OCI-LY7 (cell line): ENCODE measurements around the gene SYCP1. TPM values are rescaled to one million over a fixed set of nuclear protein-coding genes. Genes with fewer than 3 reads are reported as not detected.

Experiments
- BruUV-seq: library from RNA; stranded (reverse); fragments of 400-500 nt; replicated peaks from 2 replicates; lab custom pipeline; 2021; lab: Mats Ljungman, UMichigan
- CTCF ChIA-PET: fragments of 300-600 bp; sonication (Branson Sonifier 250); formaldehyde crosslinking; loops from one replicate; lab custom pipeline; 2022; ENCODE audit warnings: antibody characterized with exemption; ENCODE audit not compliant: unreplicated experiment; lab: Charles Lee
- POLR2A ChIA-PET: fragments of 300-600 bp; sonication (Branson Sonifier 250); formaldehyde crosslinking; loops from one replicate; lab custom pipeline; 2022; ENCODE audit warnings: antibody characterized with exemption; lab: Charles Lee
- DNase-seq: peaks from one replicate; pipeline ENCODE4 v3.0.0-alpha.2; 2015; ENCODE audit warnings: low spot score
- H2AFZ ChIP-seq: fragments of 200-600 bp; sonication (generic), shearing (Covaris generic); 2 replicates; pipeline ENCODE4 v1.6.1; 2014; ENCODE audit warnings: mild to moderate bottlenecking, antibody characterized with exemption, low read length, moderate library complexity
- H3K27ac ChIP-seq: fragments of 200-600 bp; sonication (generic); 2 replicates; pipeline ENCODE4 v1.5.1; 2014; ENCODE audit warnings: mixed run types, low read depth, mild to moderate bottlenecking, moderate library complexity, low read length, inconsistent platforms; ENCODE audit not compliant: poor library complexity, severe bottlenecking
- H3K36me3 ChIP-seq: fragments of 200-600 bp; sonication (generic); 2 replicates; pipeline ENCODE4 v1.6.1; 2014; ENCODE audit warnings: mild to moderate bottlenecking, antibody characterized with exemption, low read length, moderate library complexity, mixed read lengths; ENCODE audit not compliant: insufficient read depth
- H3K4me1 ChIP-seq: fragments of 200-600 bp; sonication (generic); 2 replicates; pipeline ENCODE4 v1.5.1; 2014; ENCODE audit warnings: mild to moderate bottlenecking, low read length; ENCODE audit not compliant: insufficient read depth, poor library complexity, severe bottlenecking
- H3K4me2 ChIP-seq: fragments of 200-600 bp; sonication (generic); 2 replicates; pipeline ENCODE4 v1.6.1; 2014; ENCODE audit warnings: mild to moderate bottlenecking, low read length
- H3K4me3 ChIP-seq: fragments of 200-600 bp; sonication (generic); 2 replicates; pipeline ENCODE4 v1.5.1; 2014; ENCODE audit warnings: mild to moderate bottlenecking, low read depth, low read length; ENCODE audit not compliant: poor library complexity, severe bottlenecking
- H3K79me2 ChIP-seq: fragments of 200-600 bp; sonication (generic); 2 replicates; pipeline ENCODE4 v1.6.1; 2016; ENCODE audit warnings: low read depth, mild to moderate bottlenecking, low read length, moderate library complexity, mixed read lengths; ENCODE audit not compliant: insufficient read depth
- H3K9me2 ChIP-seq: fragments of 200-600 bp; sonication (generic); 2 replicates; pipeline ENCODE4 v1.6.1; 2016; ENCODE audit warnings: mild to moderate bottlenecking, low read length, mixed read lengths; ENCODE audit not compliant: insufficient read depth
- H3K9me3 ChIP-seq: fragments of 200-600 bp; sonication (generic); 2 replicates; pipeline ENCODE4 v1.6.1; 2014; ENCODE audit warnings: mild to moderate bottlenecking, mixed run types, low read length, mixed read lengths
- H4K20me1 ChIP-seq: fragments of 200-600 bp; sonication (generic); 2 replicates; pipeline ENCODE4 v1.6.1; 2014; ENCODE audit warnings: mild to moderate bottlenecking, antibody characterized with exemption, low read length, moderate library complexity, mixed read lengths; ENCODE audit not compliant: insufficient read depth
- EZH2phosphoT487 ChIP-seq: fragments of 200-600 bp; sonication (generic); IDR thresholded peaks from 2 replicates; pipeline ENCODE4 v1.6.1; 2018; ENCODE audit warnings: low read depth, borderline replicate concordance, mild to moderate bottlenecking, mixed run types, antibody characterized with exemption, low read length, moderate library complexity, mixed read lengths
- intact Hi-C: fragments of 100-400 bp; cut with micrococcal nuclease; formaldehyde crosslinking; loops from one replicate; pipeline ENCODE4 v1.10.0; 2022; ENCODE audit not compliant: unreplicated experiment
- total RNA-seq, 2 experiments: library from RNA; depleted of rRNA in 1 of 2; stranded (reverse); fragments of >200 nt in 1 of 2; shearing (Covaris generic) in 1 of 2; gene quantifications; 2 replicates each; pipeline ENCODE4 v1.2.3, GENCODE V29; 2014 to 2022
- TF ChIP-seq, protein P1 (sequence below): fragments of 200-600 bp; sonication (generic); conservative IDR thresholded peaks from 2 replicates; pipeline ENCODE4 v1.5.1; 2014; ENCODE audit warnings: mild to moderate bottlenecking, antibody characterized with exemption, low read length, moderate library complexity, mixed read lengths

The SYCP1 gene
- total RNA-seq, 2 experiments from 2014 or later = not detected

DNA sequence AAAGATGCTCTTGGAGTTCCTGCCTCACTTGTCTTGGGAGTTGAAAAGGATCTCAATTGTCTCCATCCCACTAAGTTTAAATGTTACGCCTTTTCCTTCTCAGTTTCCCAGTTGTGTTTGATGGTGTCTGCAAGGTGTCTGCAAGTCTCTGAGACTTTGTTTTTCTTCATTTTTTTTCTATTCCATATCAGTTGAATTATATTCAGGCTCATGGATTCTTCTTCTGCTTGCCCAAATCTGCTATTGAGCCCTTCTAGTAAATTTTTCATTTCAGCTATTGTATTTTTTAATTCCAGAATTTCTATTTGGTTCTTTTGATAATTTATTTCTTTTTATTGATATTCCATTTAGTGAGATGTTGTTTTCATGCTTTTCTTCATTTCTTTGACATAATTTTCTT lies 127.6 kb downstream of the SYCP1 start:
- BruUV-seq = no TSS peak
- intact Hi-C loops = loop anchor here (5.0 kb wide), 1 partner anchor 65 kb away; no protein-coding TSS in a partner anchor
- Histone ChIP-seq H3K9me3 (peaks cover 10% of the 10 kb centered on the region; the same call in 1 of the 2 replicates), H2AFZ (no peak overlapping the region), H4K20me1 (no peaks in the 10 kb centered on the region), H3K36me3 (no peaks in the 10 kb centered on the region), H3K9me2 (no peaks in the 10 kb centered on the region), H3K79me2 (no peaks in the 10 kb centered on the region), H3K27ac (no peak overlapping the region), H3K4me2 (no peak overlapping the region), H3K4me1 (no peaks in the 10 kb centered on the region), H3K4me3 (no peak overlapping the region)
- TF ChIP-seq, protein P1, sequence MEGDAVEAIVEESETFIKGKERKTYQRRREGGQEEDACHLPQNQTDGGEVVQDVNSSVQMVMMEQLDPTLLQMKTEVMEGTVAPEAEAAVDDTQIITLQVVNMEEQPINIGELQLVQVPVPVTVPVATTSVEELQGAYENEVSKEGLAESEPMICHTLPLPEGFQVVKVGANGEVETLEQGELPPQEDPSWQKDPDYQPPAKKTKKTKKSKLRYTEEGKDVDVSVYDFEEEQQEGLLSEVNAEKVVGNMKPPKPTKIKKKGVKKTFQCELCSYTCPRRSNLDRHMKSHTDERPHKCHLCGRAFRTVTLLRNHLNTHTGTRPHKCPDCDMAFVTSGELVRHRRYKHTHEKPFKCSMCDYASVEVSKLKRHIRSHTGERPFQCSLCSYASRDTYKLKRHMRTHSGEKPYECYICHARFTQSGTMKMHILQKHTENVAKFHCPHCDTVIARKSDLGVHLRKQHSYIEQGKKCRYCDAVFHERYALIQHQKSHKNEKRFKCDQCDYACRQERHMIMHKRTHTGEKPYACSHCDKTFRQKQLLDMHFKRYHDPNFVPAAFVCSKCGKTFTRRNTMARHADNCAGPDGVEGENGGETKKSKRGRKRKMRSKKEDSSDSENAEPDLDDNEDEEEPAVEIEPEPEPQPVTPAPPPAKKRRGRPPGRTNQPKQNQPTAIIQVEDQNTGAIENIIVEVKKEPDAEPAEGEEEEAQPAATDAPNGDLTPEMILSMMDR = no peak
- TF ChIP-seq EZH2phosphoT487 = no peak
- DNase-seq = no peak
- CTCF ChIA-PET = no interaction called here
- POLR2A ChIA-PET = no interaction called here

DNA sequence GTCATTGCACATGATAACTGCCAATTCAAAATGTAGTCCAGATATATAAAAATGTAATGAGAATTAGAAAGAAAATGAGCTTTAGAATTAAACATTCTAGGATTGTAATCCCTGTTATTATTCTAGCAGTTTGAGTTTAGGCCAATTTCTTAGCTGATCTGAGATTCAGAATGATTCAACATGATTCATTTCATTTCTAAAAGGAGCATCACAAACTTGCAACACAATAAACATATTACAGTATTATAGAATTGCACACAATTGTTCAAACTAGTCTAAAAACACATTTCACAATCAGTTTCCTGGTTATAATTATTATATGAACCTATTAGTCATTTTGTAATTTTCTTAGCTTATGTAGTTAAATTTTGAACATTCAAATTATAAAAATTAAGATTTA lies 131.6 kb downstream of the SYCP1 start:
- no TSS peak for BruUV-seq
- Histone ChIP-seq H4K20me1 (no peaks in the 10 kb centered on the region), H3K4me2 (no peak overlapping the region), H2AFZ (no peak overlapping the region), H3K79me2 (no peaks in the 10 kb centered on the region), H3K36me3 (no peaks in the 10 kb centered on the region), H3K4me3 (no peak overlapping the region), H3K9me3 (peaks cover 17% of the 10 kb centered on the region; the same call in 1 of the 2 replicates), H3K27ac (no peak overlapping the region), H3K9me2 (no peaks in the 10 kb centered on the region), H3K4me1 (no peaks in the 10 kb centered on the region)
- DNase-seq = no peak
- TF ChIP-seq EZH2phosphoT487 = no peak
- TF ChIP-seq, protein P1 = no peak
- POLR2A ChIA-PET = no interaction called here
- intact Hi-C loops = no loop called here
- CTCF ChIA-PET = no interaction called here

DNA sequence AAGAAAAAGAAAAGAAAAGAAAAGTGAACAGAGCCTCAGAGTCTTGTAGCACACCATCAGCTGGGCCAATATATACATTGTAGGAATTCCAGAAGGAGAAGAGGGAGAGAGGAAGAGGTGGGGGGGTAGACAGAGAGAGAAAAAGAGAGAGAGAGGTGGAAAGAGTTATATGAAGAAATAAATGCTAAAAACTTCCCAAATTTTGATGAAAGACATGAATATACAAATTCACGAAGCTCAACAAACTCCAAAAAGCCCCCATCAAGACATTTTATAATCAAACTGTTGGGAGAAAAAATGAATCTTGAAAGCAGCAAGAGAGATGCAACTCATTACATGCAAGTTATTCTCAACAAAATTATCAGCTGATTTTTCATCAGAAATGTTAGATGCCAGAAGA lies 133.4 kb downstream of the SYCP1 start:
- H3K4me2 ChIP-seq = no peak overlapping the region
- no peaks in the 10 kb centered on the region for H4K20me1 ChIP-seq
- H3K9me2 ChIP-seq = no peaks in the 10 kb centered on the region
- H3K79me2 ChIP-seq = no peaks in the 10 kb centered on the region
- BruUV-seq = no TSS peak
- no peak overlapping the region for H3K4me3 ChIP-seq
- peaks cover 7% of the 10 kb centered on the region; the same call in 1 of the 2 replicates for H3K9me3 ChIP-seq
- TF ChIP-seq EZH2phosphoT487 = no peak
- TF ChIP-seq, protein P1 = no peak
- H3K36me3 ChIP-seq = no peaks in the 10 kb centered on the region
- POLR2A ChIA-PET = interaction anchor here (0.6 to 0.7 kb wide), 3 partner anchors 238 to 1917 kb away, joined by 3 to 5 read pairs (median 3); no protein-coding TSS in a partner anchor
- no peak overlapping the region for H3K27ac ChIP-seq
- intact Hi-C loops = no loop called here
- no peaks in the 10 kb centered on the region for H3K4me1 ChIP-seq
- no peak for DNase-seq
- CTCF ChIA-PET = no interaction called here
- no peak overlapping the region for H2AFZ ChIP-seq
